ENCODE measurements around the gene KDM2B.

DNA sequence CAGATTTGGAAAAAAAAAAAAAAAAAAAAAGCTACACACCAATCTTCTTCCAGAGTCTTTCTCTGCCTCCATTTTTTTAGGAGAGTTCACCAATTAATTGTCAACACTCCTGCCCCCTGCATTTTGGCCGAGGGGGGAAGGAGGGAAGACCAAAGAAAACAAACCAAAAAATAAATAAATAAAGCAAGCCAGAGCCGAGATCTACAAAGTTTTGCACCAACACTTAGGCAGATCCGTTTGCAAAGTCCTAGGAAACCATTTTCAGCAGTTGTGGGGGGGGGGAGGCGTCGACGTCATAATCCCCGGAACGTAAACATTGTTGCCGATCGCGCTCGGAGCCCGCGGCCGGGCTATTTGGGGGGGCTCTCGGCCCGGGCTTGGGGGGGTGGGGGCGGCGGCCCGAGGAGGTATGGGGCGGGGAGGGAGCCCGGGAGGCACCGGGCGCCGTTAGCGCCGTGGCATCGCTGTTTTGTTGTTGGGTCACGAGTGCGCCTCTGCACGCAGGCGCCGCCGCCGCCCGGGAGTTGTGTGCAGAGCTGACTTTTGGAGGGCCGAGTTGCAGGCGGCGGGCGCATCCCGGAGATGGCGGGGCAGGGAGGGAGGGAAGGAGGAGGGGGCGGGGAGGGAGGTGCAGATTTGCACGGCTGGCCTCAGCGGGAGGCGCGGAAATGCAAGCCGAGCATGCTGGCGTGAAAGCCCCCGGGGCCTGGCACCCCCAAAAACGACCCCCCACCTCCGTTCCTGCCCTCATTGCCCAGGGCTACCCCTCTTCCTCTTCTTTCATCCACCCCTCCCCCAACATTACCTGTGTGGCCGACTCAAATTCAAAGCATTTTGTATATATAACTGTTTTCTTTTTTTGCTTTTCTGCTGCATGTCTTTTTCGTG lies 598 bp downstream of the KDM2B start:
- TF ChIP-seq MXI1 (conservative IDR thresholded peaks at IDR 0.05; ENCODE audit: poor library complexity, severe bottlenecking) (no peak), CTCF (IDR thresholded peaks at IDR 0.05; ENCODE audit: poor library complexity, severe bottlenecking) (no peak), EZH2 (IDR thresholded peaks at IDR 0.05; ENCODE audit: borderline replicate concordance, insufficient read depth, low read length, poor library complexity, severe bottlenecking) (no peak), POLR2AphosphoS5 (IDR thresholded peaks at IDR 0.05) (peak; percentile 47)
